ENCODE results near the gene SVOPL. TPM values are rescaled to one million over a fixed set of nuclear protein-coding genes. Genes with fewer than 3 reads are reported as not detected.
A peak's percentile ranks its signal among the peaks of the same experiment; 100 is the strongest.

SVOPL gene
- polyA plus RNA-seq, 3 donors: not detected

- TF ChIP-seq, protein P1, sequence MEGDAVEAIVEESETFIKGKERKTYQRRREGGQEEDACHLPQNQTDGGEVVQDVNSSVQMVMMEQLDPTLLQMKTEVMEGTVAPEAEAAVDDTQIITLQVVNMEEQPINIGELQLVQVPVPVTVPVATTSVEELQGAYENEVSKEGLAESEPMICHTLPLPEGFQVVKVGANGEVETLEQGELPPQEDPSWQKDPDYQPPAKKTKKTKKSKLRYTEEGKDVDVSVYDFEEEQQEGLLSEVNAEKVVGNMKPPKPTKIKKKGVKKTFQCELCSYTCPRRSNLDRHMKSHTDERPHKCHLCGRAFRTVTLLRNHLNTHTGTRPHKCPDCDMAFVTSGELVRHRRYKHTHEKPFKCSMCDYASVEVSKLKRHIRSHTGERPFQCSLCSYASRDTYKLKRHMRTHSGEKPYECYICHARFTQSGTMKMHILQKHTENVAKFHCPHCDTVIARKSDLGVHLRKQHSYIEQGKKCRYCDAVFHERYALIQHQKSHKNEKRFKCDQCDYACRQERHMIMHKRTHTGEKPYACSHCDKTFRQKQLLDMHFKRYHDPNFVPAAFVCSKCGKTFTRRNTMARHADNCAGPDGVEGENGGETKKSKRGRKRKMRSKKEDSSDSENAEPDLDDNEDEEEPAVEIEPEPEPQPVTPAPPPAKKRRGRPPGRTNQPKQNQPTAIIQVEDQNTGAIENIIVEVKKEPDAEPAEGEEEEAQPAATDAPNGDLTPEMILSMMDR (IDR thresholded peaks at IDR 0.05): no peak
- Mint-ChIP-seq H3K4me1 (peaks cover 19% of the 10 kb centered on the region), H3K36me3 (no peaks in the 10 kb centered on the region), H3K4me3 (no peak overlapping the region), H3K27me3 (ENCODE audit: low read depth in 3 of 3) (peaks cover 0 to 4% (median 2%) of the 10 kb centered on the region in 3 donors), H3K9me3 (peaks cover 0 to 2% (median 0%) of the 10 kb centered on the region in 7 donors), H3K27ac (no peak overlapping the region)
- Histone ChIP-seq H3K27me3 (ENCODE audit: control insufficient read depth in 2 of 2, insufficient read depth in 2 of 2, low read length in 2 of 2) (no peaks in the 10 kb centered on the region), H3K4me2 (replicated peaks; ENCODE audit: extremely low read depth, low read length, poor library complexity, severe bottlenecking) (no peak overlapping the region), H3K27ac (ENCODE audit: low read depth in 1 of 2, low read length in 2 of 2) (no peak overlapping the region), H3K79me2 (ENCODE audit: insufficient read depth, low read length) (no peaks in the 10 kb centered on the region), H3K4me3 (replicated peaks in 1 of 3; ENCODE audit: low read depth in 2 of 3, low read length in 3 of 3) (no peak overlapping the region), H3K36me3 (replicated peaks in 1 of 2; ENCODE audit: control insufficient read depth in 1 of 2, insufficient read depth in 2 of 2, low read length in 2 of 2) (no peaks in the 10 kb centered on the region), H3K4me1 (ENCODE audit: control insufficient read depth in 1 of 2, insufficient read depth in 2 of 2, low read length in 2 of 2) (peaks cover 7 to 14% of the 10 kb centered on the region in 2 donors), H4K20me1 (ENCODE audit: insufficient read depth, low read length) (no peaks in the 10 kb centered on the region), H2AFZ (ENCODE audit: insufficient read depth, low read depth, low read length, poor library complexity, severe bottlenecking) (no peak overlapping the region), H3K9ac (ENCODE audit: insufficient read depth, low read length, poor library complexity, severe bottlenecking) (no peak overlapping the region), H3K9me3 (replicated peaks in 1 of 2; ENCODE audit: control insufficient read depth in 1 of 2, insufficient read depth in 1 of 2, low read length in 2 of 2) (no peaks in the 10 kb centered on the region)
- intact Hi-C loops (cut with micrococcal nuclease): no loop called here
- DNase-seq: no peak
- WGBS (ENCODE audit: insufficient coverage): no CpG with 5 or more reads among the region's 2 CpGs
Measured at GRCh38 chr7:138626846-138627245, 74.3 kb downstream of the SVOPL start.

DNA sequence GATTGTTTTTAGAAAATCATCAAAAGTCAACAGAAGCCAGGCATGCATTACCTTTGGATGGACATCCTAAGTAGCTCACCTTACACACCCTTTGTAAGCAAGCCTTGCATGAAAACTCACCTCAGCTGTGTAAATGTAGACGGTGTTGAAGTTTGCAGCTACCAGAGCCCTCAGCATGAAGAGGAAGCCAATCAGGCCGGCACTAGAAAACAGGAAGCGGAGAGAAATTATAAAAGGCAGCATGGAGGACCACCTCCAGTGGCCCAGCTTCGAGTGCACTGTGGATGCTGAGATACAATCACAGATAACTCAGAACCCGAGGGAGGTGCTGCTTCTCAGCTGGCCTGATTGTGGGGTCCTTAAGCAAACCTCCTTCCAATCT, 75.3 kb downstream of the SVOPL start:
- 0% methylated on average over 5 of the region's 5 CpGs for WGBS (ENCODE audit: insufficient coverage)
- Mint-ChIP-seq H3K36me3 (no peaks in the 10 kb centered on the region), H3K4me1 (peaks cover 19% of the 10 kb centered on the region), H3K9me3 (peaks cover 0 to 2% (median 0%) of the 10 kb centered on the region in 7 donors), H3K27me3 (ENCODE audit: low read depth in 3 of 3) (peaks cover 0 to 4% (median 2%) of the 10 kb centered on the region in 3 donors), H3K27ac (no peak overlapping the region), H3K4me3 (no peak overlapping the region)
- peak overlapping the region; percentile 14 for H3K4me2 ChIP-seq (replicated peaks; ENCODE audit: extremely low read depth, low read length, poor library complexity, severe bottlenecking)
- no peaks in the 10 kb centered on the region for H4K20me1 ChIP-seq (ENCODE audit: insufficient read depth, low read length)
- no peaks in the 10 kb centered on the region for H3K9me3 ChIP-seq (replicated peaks in 1 of 2; ENCODE audit: control insufficient read depth in 1 of 2, insufficient read depth in 1 of 2, low read length in 2 of 2)
- peaks cover 7 to 14% of the 10 kb centered on the region in 2 donors for H3K4me1 ChIP-seq (ENCODE audit: control insufficient read depth in 1 of 2, insufficient read depth in 2 of 2, low read length in 2 of 2)
- TF ChIP-seq, protein P1 (IDR thresholded peaks at IDR 0.05): no peak
- H3K4me3 ChIP-seq (replicated peaks in 1 of 3; ENCODE audit: low read depth in 2 of 3, low read length in 3 of 3): no peak overlapping the region
- H3K27ac ChIP-seq (ENCODE audit: low read depth in 1 of 2, low read length in 2 of 2): no peak overlapping the region
- intact Hi-C loops (cut with micrococcal nuclease): no loop called here
- H3K27me3 ChIP-seq (ENCODE audit: control insufficient read depth in 2 of 2, insufficient read depth in 2 of 2, low read length in 2 of 2): no peaks in the 10 kb centered on the region
- H2AFZ ChIP-seq (ENCODE audit: insufficient read depth, low read depth, low read length, poor library complexity, severe bottlenecking): peak overlapping the region; percentile 60
- DNase-seq: peak in 2 of 3 donors; percentile 6
- H3K9ac ChIP-seq (ENCODE audit: insufficient read depth, low read length, poor library complexity, severe bottlenecking): no peak overlapping the region
- no peaks in the 10 kb centered on the region for H3K79me2 ChIP-seq (ENCODE audit: insufficient read depth, low read length)
- H3K36me3 ChIP-seq (replicated peaks in 1 of 2; ENCODE audit: control insufficient read depth in 1 of 2, insufficient read depth in 2 of 2, low read length in 2 of 2): no peaks in the 10 kb centered on the region

All from CD14-positive monocyte (primary cell).